ENCODE data around the gene LAMTOR5.
A peak's percentile ranks its signal among the peaks of the same experiment; 100 is the strongest.
"Not testable (repeated sequence)": the region's sequence is repeated elsewhere in the genome, so short reads cannot be mapped to it uniquely, and the experiment has no call there.

The LAMTOR5 gene
- long read RNA-seq, donor 1, transcript LAMTOR5-205 (3 exons, 569 nt) = minor isoform, 8 of 538 reads
- long read RNA-seq, donor 1, transcript LAMTOR5-206 (4 exons, 634 nt) = major isoform, 333 of 538 reads
- long read RNA-seq, donor 1, transcript LAMTOR5-202 (3 exons, 1,830 nt) = minor isoform, 21 of 538 reads
- long read RNA-seq, donor 1, partial matches to known transcripts = 169 of 538 reads
- long read RNA-seq, donor 1, other reads (novel, unspliced or antisense) = 5 of 538 reads
- long read RNA-seq, donor 2, transcript LAMTOR5-202 (3 exons, 1,830 nt) = minor isoform, 11 of 379 reads
- long read RNA-seq, donor 2, transcript LAMTOR5-205 (3 exons, 569 nt) = minor isoform, 13 of 379 reads
- long read RNA-seq, donor 2, transcript LAMTOR5-206 (4 exons, 634 nt) = major isoform, 250 of 379 reads
- long read RNA-seq, donor 2, partial matches to known transcripts = 105 of 379 reads
- long read RNA-seq, donor 2, other reads (novel, unspliced or antisense) = 0 of 379 reads
- long read RNA-seq, donor 3, transcript LAMTOR5-206 (4 exons, 634 nt) = major isoform, 123 of 196 reads
- long read RNA-seq, donor 3, partial matches to known transcripts = 63 of 196 reads
- long read RNA-seq, donor 3, other reads (novel, unspliced or antisense) = 0 of 196 reads
- long read RNA-seq, donor 4, transcript LAMTOR5-202 (3 exons, 1,830 nt) = minor isoform, 21 of 310 reads
- long read RNA-seq, donor 4, transcript LAMTOR5-205 (3 exons, 569 nt) = minor isoform, 7 of 310 reads
- long read RNA-seq, donor 4, transcript LAMTOR5-206 (4 exons, 634 nt) = major isoform, 184 of 310 reads
- long read RNA-seq, donor 4, partial matches to known transcripts = 95 of 310 reads
- long read RNA-seq, donor 4, other reads (novel, unspliced or antisense) = 0 of 310 reads
- long read RNA-seq, donor 5, transcript LAMTOR5-206 (4 exons, 634 nt) = major isoform, 274 of 456 reads
- long read RNA-seq, donor 5, transcript LAMTOR5-202 (3 exons, 1,830 nt) = minor isoform, 18 of 456 reads
- long read RNA-seq, donor 5, partial matches to known transcripts = 158 of 456 reads
- long read RNA-seq, donor 5, other reads (novel, unspliced or antisense) = 0 of 456 reads
- long read RNA-seq, donor 6, transcript LAMTOR5-203 (4 exons, 1,154 nt) = minor isoform, 5 of 353 reads
- long read RNA-seq, donor 6, transcript LAMTOR5-202 (3 exons, 1,830 nt) = minor isoform, 11 of 353 reads
- long read RNA-seq, donor 6, transcript LAMTOR5-206 (4 exons, 634 nt) = major isoform, 242 of 353 reads
- long read RNA-seq, donor 6, transcript LAMTOR5-205 (3 exons, 569 nt) = minor isoform, 6 of 353 reads
- long read RNA-seq, donor 6, partial matches to known transcripts = 89 of 353 reads
- long read RNA-seq, donor 6, other reads (novel, unspliced or antisense) = 0 of 353 reads
- long read RNA-seq, donor 7, transcript LAMTOR5-206 (4 exons, 634 nt) = major isoform, 330 of 484 reads
- long read RNA-seq, donor 7, transcript LAMTOR5-202 (3 exons, 1,830 nt) = minor isoform, 10 of 484 reads
- long read RNA-seq, donor 7, transcript LAMTOR5-205 (3 exons, 569 nt) = minor isoform, 10 of 484 reads
- long read RNA-seq, donor 7, partial matches to known transcripts = 125 of 484 reads
- long read RNA-seq, donor 7, other reads (novel, unspliced or antisense) = 6 of 484 reads
- long read RNA-seq, donor 8, transcript LAMTOR5-206 (4 exons, 634 nt) = major isoform, 248 of 401 reads
- long read RNA-seq, donor 8, transcript LAMTOR5-202 (3 exons, 1,830 nt) = minor isoform, 13 of 401 reads
- long read RNA-seq, donor 8, partial matches to known transcripts = 134 of 401 reads
- long read RNA-seq, donor 8, other reads (novel, unspliced or antisense) = 0 of 401 reads

DNA sequence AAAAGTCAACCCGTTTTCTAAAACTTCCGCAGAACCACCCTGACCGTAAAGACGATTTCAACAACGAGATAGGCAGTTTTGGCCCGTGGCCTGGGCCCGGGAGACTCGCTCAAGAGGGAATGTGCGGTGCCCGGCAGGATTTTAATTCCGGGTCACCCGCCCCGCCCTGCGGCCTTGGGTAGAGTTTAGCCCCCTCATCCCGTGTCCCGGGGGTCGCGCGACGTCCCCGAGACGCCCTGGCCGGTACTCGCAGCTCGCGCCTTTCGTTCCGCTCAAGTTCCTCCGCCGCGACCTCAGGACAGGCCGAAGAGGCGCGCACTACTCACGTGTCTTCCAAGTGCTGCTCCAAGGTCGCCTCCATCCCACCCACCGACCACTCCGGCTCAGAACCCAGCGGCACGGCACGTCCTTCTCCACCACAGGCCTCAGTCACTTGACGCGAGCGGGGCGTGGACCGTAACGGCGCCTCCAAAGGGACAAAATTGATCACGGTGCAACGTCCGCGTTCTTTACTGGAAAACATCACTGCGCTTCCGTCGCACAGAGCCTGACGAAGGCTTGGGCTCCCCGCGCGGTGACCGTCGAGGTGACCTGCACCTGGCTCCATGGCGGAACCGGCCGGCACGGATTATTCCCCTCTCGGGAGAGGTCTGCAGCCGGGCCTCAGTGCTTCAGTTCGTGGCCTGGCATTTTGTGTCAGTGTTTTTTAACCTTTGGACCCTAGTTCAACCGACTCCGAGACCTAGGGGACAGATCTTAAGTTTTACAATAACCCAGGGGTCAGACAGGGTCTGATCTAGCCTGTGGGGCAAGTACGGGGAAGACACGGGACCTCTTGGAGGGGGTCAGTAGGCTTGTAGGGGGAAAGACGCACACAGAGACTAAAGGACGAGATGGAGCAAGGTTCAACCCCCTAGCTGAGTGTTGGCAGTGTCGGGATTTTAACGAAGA is at the start of gene LAMTOR5:
Gene LAMTOR5, minus strand, starts transcription at position 435 of the 951 bp plus-strand sequence. Its CDS starts 74 bp downstream, at position 361.
- peak; percentile 86 for DNase-seq

DNA sequence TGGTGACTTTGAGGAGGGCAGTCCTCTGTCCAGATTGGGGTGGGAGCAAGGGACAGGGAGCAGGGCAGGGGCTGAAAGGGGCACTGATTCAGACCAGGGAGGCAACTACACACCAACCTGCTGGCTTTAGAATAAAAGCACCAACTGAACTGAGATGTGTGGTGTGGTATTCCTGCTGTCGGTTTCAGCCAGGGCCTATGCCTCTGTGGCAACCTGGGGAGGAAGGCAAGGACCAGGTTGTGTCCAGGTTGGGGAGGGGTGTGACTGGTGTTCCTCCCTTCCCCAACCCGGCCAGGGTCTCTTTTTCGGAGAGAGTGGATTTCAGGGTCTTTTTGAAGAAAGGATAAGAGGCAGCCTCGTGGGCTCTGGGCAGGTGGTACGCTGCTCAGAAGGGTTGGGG is 49.7 kb upstream of the LAMTOR5 start:
- DNase-seq = no peak

GRCh38 chr1:110455151-110455550 is 47.7 kb upstream of the LAMTOR5 start:
- no peak for DNase-seq

DNA sequence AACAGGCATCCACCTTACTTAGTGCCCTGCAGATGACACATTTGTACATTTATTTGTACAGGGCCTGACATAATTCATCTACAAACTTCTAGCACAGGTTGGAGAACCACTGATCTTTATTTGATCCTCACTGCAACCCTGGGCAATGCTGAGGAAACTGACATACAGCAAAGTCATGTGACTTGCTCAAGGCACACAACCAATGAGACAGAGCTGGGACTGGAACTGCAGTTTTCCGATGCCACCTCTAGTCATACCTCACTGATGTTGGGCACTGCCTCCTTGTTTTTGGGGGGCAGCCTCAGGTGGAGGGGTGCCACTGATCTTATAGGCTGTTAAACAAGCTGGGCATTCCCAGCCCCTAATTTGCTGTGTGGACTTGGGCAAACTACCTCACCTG is 46.8 kb upstream of the LAMTOR5 start:
- no peak for DNase-seq

GRCh38 chr1:110453829-110454228 is 46.3 kb upstream of the LAMTOR5 start:
- DNase-seq = no peak

DNA sequence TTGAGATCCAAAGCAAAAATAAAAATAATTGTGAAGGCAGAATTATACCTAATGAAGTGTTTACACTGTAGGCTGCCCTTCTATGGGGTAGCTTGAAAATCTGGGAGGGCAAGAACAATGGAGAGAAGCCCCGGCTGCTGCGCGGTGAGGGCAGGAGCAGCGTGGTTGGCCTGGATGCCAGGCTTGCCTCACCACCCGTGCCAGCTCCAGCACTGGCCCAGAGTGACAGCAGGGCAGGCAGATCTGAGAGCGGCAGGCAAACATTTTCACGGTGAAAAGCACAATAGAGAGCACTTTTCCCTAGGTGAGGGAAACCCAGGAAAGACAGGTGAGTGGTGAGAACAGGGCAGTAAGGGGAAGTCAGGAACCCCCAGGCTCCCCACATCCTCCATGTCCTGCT is 44.8 kb upstream of the LAMTOR5 start:
- DNase-seq = no peak

GRCh38 chr1:110450929-110451328 is 43.4 kb upstream of the LAMTOR5 start, which contains the start of gene PROK1:
Gene PROK1, plus strand, starts transcription at chr1:110451149. Its CDS starts 68 bp downstream, at chr1:110451217.
- DNase-seq = no peak

DNA sequence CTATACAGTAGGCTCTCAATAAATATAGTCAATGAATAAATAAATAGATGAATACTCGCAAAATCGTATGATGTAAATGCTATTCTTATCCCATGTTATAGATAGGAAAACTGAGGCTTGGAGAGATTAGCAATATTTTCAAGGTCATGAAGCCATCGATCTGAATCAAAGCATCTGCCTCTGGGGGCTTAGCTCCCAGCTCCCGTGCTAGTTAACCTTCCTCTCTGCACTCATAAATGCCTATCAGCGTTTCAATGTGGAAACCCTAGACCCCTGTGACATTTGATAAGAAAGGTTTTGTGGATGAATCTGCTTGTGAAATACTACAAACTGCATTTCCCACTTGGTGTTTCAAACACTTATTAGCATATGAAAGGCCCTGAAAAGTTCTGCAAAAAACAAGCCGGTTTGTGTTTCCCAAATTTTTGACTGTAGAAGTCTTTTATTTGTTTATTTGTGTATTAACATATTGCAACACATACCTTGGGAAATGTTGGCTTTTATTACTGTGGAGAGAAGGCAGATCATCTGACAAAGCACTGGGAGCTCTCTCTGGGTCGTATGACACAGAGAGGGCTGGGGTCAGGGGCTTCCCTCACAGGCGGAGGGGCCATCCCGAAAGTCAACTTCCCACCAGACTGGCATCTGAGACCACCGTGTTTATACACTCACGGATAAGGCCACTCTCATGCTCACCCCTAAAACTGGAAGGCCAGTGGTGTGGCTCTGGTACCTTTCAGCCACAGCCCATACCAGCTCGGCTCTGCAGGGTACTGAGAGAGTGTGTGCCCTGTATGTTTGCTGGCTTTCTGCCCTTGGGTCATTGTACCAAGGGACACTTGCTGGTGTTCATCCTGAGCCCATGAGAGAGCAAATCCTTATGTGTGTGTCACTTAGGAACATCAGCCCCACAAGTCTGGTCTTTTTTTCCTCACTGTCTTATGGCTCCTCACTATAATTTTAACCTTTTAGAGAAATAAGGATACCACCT is 42.5 kb upstream of the LAMTOR5 start:
- DNase-seq = no peak

DNA sequence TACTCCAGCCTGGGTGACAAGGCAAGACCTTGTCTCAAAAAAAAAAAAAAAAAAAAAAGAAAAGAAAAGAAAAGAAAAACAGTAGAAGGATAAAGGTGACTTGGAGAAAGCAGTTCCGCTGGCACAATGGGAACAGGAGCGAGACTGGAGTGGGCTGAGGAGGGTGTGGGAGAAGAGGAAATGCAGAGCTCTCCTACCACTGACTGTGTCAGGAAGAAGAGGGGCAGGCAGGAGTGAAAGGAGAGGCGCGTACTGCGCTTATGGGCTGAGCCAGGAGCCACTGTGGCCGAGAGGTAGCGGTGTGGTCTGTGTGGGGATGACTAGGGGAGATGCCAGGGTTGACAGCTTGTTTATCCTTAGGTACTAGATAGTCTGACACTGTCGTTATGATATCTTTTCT is 37.1 kb upstream of the LAMTOR5 start:
- no peak for DNase-seq

GRCh38 chr1:110443451-110443850 is 36.0 kb upstream of the LAMTOR5 start:
- DNase-seq = no peak

DNA sequence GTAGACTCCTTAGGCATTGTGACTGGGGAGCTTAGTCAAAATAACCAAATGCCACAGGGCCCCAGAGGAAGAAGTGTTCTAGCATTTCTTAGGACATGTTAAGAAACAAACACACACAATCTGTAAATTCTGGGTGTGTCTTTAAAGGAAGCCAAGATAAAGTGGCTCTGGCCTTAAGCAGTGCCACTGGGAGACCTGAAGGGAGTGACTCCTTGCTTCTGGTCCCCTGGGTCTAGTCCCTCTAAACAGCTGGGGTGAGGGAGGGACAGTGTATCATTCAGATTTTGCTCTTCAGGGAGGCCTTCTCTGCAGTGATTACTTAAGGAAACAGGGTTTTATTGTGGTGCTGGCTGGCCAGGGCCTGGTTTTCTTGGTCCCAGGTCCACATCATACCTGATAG is 34.4 kb upstream of the LAMTOR5 start:
- no peak for DNase-seq

- DNase-seq = no peak
These were observed 33.4 kb upstream of the LAMTOR5 start for GRCh38 chr1:110440877-110441276.

DNA sequence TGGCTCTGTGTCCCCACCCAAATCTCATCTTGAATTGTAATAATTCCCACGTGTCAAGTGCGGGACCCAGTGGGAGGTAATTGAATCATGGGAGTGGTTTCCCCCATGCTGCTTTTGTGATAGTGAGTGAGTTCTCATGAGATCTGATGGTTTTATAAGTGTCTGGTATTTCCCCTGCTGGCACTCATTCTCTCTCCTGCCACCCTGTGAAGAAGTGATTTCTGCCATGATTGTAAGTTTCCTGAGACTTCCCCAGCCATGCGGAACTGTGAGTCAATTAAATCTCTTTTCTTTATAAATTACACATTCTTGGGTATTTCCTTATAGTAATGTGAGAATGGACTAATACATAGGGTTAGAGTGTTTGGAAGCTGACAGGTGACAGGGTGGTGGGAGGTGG is 32.4 kb upstream of the LAMTOR5 start:
- DNase-seq = not testable (repeated sequence)

GRCh38 chr1:110438893-110439292 is 31.4 kb upstream of the LAMTOR5 start:
- no peak for DNase-seq

DNA sequence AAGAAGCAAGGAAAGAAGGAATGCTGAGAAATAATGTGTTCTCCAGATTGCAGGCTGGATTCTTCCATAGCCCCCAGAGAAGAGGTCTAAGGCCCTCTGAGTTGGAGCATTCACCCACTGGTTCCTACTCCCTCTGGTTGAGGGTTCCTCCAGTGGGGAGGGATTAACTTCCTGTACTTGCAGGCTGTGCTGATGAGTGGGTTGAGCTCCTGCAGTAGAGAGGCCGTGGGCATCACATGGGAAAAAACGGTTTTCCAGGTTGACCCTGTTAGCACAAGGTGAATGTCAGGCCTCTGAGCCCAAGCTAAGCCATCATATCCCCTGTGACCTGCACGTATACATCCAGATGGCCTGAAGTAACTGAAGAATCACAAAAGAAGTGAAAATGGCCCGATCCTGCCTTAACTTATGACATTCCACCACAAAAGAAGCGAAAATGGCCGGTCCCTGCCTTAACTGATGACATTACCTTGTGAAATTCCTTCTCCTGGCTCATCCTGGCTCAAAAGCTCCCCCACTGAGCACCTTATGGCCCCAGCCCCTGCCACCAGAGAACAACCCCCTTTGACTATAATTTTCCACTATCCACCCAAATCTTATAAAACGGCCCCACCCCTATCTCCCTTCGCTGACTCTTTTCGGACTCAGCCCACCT is 30.3 kb upstream of the LAMTOR5 start:
- not testable (repeated sequence) for DNase-seq

DNA sequence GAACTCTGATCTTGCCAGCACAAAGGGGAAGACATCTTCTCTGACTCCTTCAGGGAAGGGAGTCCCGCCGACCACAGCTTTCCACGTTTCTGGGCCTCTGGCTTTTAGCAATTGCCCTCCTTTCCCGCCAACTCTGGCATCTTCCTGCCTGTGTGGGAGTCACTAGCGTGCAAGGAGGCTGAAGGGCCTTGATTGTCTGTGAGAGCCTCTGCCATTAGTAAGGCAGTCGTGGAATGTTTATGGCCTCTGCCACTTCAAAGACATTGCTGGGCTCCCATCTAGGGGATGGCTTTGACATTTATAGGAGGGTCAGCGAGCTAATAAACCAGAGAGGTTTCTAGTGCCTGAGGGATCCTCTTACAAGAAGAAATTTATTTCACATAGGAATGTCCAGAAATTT is 29.1 kb upstream of the LAMTOR5 start:
- DNase-seq = no peak

DNA sequence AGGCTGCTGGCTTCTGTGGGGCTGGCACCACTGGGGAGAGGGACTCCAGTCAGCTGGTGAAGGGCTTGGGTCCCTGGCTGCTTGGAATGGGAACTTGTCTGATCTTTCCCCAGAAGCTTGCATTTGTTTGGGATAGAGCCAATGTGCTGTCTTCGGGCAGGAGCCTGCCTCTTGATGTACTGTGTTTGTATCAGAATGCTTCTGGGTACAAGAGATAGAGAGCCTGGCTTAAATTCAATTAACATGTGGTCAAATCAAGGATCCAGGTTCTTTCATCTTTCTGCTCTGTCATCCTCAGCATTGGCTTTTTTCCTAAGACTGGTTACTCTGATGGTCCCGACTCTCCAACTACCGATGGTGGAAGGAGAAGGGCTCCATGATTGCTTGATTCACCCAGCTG is 27.5 kb upstream of the LAMTOR5 start:
- no peak for DNase-seq

GRCh38 chr1:110433803-110434202 is 26.3 kb upstream of the LAMTOR5 start:
- DNase-seq = no peak
